Amniotic epithelial cell (primary cell): ENCODE measurements around the gene HIRA.
"Not testable (repeated sequence)": the region's sequence is repeated elsewhere in the genome, so short reads cannot be mapped to it uniquely, and the experiment has no call there.

ENCODE experiments used
- DNase-seq: peaks from one replicate; pipeline ENCODE4 v3.0.0-alpha.2; 2010; ENCODE audit warnings: low read depth

HIRA gene

DNA sequence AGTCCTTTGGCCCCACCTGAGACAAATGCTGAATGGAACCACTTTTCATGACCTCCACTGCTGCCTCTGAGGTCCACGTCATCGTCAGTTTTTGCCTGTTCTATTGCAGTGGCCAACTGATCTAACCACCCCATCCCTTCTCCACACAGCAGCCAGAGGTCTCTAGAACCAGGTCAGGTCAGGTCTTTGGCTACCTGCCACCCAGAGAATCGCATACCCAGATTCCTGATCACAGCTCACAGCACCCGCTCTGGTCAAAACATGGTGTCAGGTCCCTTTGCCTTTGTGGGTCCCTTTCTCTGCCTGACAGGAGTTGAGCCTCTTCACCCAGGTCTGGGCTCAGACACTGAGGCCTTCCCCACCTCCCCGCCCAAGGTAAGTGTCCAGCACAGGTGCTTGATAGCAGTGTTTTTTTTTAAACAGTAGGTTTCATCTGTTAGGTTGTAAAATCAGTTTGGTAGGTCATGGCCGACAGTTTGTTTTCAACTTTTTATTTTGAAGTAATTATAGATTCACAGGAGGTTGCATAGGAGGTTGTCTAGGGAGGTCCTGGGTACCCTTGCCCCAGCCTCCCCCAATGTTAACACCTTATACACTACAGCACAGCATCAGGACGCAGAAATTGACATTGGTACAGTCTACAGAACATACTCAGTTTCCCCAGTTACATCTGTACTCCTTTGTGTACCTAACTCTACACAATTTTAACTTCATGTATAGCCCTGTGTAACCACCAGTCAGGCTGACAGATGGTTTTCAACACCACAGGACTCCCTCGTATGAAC lies 9.1 kb upstream of the HIRA start:
- DNase-seq: no peak

- no peak for DNase-seq
Measured at GRCh38 chr22:19438298-19438697, 6.8 kb upstream of the HIRA start.

GRCh38 chr22:19436444-19437161 lies 5.1 kb upstream of the HIRA start:
- not testable (repeated sequence) for DNase-seq

DNA sequence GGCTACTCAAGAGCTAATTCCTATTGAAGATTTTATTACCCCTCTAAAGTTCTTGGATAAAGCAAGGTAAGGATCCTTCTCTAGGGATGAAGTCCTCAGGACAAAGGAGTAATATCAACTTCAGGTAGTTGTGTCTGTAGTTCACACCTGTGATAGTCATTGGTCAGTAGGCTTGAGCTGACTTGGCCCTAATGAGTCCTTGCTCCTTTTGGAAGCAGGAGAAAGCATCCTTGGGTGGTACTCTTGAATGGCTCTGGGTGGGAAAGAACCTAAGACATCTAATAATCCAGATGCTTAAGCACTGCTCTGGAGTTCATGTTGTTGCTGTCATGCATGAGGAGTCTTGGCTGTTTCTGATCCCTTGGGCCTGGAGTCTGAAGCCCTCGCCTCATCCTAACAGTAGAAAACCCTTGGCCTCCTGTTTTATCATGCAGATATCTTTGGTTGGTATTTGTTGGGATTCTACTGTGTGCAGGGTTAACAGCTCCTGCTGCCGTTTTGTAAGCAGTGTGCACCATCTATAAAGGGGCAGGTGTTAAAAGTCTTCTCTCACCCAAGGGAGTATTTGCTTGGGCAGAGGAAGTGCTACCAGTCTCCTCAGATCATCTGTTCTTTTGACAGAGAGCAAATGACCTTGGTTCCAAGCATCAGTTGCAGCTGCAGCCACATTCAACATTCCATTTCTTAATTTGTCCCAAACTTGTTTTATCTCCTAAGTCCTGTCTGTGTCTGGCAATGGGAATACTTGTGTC lies 3.5 kb upstream of the HIRA start:
- no peak for DNase-seq

- no peak for DNase-seq
Measured at GRCh38 chr22:19434401-19434800, 2.9 kb upstream of the HIRA start.

GRCh38 chr22:19432133-19432851 lies 759 bp upstream of the HIRA start, which contains the start of gene MRPL40:
Gene MRPL40 (plus strand): TSS chr22:19432545. CDS start chr22:19432555, 10 bp downstream.
- peak; percentile 91 for DNase-seq

DNA sequence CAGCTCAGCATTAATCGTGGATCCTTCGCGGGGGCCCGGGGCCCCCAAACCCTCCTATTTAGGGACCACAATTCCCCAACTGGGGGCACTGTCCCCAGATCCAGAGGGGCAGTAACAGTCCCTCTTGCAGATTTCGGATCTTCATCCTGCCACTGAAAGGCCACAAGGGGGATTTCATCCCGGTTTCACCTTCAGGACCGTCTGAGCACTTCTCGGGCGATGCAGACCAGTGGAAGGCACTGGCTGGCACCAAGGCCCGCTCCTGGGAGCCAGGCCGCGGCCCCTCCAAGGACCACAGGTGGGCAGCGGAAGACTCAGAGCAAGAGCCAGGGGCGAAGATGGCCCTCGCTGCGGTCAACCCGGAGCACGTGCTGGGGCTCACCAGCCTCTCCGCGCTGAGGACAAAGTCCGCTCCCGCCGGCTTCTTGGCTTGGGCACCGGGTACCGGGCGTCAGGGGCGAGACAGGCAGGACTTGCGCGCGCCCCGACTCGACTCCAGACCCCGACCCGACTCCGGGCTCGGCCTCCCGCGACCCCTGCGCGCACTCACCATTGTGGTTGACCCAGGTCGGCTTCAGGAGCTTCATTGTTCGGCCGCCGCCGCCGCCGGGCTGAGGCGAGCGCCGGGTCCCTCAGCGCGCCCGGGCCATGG lies 517 bp downstream of the HIRA start:
- peak; percentile 33 for DNase-seq

- peak; percentile 90 for DNase-seq
Measured at GRCh38 chr22:19429950-19430889, 1.3 kb downstream of the HIRA start.

GRCh38 chr22:19424186-19424500 lies 7.4 kb downstream of the HIRA start:
- DNase-seq: no peak

- DNase-seq: no peak
Measured at GRCh38 chr22:19422440-19423301, 8.9 kb downstream of the HIRA start.

DNA sequence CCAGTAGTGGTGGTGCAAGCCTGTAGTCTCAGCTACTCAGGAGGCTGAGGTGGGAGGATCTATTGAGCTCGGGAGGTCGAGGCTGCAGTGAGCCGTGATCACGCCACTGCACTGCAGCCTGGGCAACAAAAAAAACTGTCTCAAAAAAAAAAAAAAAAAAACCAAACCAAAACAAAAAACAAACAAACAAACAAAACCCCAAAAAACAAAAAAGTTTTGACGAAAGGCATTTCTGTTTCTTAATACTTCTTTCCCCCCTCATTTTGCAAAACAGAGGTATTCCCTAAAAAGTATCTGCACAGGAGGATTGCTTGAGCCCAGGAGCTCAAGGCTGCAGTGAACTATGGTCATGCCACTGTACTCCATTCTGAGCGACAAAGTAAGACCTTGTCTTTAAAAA lies 11.2 kb downstream of the HIRA start:
- DNase-seq: no peak

- DNase-seq: peak; percentile 46
Measured at GRCh38 chr22:19419464-19420178, 11.9 kb downstream of the HIRA start.

GRCh38 chr22:19419086-19419463 lies 12.5 kb downstream of the HIRA start:
- no peak for DNase-seq

DNA sequence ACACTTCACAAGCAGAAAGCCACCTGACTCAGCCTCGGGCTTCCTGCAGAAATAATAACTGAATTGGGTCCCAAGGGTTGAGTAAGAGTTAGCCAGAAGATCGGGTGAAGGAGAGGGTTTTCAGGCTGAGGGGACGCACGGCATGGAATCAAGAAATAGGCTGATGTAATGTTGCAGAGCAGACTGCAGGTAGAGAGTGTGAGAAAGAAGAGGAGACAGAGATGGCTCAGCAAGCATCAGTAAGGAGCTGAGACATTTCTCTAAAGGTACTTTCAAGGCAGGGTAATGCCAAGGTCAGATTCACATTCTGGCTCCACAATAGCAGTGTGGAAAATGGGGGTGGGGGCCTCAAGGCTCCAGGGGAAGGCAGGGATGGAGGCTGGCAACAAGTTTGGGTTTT lies 18.6 kb downstream of the HIRA start:
- no peak for DNase-seq

DNA sequence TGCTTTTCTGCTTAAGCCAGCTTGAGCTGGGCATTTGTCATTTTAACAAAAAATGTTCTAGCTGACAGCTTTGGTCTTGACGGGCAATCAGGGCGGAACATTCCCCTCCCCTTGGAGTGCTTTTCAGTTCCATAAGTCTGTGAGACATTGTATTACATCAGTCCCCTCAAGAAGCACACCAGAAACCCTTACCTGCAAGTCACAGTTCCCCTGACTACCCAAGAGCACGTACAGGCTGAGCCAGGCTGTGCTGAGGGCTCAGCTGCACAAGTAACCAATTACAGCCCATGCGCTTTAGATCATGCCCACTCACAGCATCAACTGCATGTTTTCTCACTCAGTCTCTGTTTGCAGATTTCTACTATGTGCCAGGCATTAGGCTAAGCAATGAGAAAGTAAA lies 19.1 kb downstream of the HIRA start:
- no peak for DNase-seq

DNA sequence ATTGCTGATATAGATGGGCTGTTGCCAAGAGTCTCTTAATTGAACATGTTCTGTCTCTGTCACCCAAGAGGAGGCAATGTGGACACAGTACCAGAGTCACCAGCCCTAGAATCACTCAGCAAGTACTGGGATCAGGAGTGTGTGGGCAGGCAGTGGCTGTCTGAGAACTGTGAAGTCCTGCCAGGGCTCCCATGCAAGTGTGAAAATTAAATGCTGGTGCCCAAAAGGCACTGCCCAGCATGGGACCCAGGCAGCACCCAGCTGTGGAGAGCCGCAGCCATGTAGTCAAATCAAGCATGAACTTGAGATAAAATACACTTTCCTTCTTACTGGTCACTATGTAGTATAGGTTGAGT lies 19.9 kb downstream of the HIRA start:
- no peak for DNase-seq

DNA sequence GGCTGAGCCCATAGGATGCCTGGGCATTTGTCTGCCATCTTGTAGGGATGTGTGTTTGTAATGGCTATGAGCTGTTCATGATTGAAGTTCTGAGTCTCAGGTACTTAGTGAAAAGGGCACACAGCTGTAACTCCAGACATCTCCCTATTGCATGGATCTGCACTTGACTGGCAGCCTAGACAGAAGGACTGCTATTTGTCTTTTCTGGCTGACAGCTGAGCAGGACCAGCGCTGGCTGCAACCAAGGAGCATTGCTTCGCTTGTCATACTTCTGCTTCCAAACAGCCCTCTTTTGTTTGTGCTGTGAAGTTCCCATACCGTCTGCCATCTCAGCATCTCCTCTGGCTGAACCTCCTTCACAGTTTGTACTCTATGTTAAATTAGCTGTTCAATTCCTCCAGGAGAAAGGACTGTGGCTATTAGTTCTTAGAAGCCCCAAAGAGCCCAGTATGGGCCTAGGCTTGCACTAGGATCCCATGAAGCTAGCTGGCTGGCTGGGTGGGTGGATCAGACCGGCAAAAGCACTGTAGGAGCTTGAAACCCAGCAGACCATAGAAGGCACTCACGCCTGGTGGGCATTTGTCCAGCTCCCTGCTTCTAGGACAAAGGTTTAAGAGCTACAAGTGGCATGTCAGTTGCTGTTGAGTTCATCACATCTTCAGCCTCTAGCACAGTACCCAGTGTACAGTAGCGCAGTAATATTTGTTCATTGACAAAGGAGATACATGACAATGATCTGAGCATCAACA lies 20.4 kb downstream of the HIRA start:
- no peak for DNase-seq
